ENCODE results near the gene NMUR2.

Gene NMUR2

DNA sequence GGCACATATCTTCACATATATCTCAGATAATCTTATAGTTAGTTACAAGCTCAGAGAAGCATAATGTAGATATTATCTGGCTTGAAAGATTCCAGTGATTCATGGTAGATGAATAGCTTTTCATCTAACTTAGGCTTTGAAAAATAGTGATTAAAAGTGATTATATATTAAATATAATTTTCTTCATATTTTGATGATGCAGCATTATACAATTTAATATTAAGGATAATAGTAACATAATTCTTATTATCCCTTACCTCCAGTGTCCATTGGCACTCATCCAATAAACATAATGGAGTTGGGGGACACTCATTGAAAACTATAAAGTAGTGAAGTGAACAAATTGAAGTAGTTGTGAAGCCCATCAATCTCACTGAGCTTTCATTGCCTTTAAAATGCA, 35.8 kb downstream of the NMUR2 start:
- no peak for DNase-seq (ENCODE audit: low spot score)

- DNase-seq (ENCODE audit: low spot score): no peak
Measured at GRCh38 chr5:152367554-152367953, 37.5 kb downstream of the NMUR2 start.

DNA sequence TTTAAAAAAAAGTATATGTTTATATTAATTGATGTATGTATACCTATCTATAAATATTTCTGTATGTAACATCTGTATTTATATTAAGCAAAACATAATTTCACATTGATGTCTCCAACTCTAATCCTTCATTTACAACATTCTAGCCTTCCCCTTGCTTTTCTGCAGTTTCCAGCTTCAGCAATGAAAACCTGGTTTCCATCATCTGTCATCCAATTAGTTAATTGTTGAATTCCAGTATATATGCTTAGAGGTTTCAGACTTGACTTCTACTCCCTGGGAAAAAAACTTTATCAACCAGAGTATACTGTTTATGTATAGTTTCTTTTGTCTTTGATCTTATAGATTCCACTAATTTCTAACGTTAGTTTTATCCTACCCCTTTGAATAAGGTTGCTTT, 38.4 kb downstream of the NMUR2 start:
- no peak for DNase-seq (ENCODE audit: low spot score)

DNA sequence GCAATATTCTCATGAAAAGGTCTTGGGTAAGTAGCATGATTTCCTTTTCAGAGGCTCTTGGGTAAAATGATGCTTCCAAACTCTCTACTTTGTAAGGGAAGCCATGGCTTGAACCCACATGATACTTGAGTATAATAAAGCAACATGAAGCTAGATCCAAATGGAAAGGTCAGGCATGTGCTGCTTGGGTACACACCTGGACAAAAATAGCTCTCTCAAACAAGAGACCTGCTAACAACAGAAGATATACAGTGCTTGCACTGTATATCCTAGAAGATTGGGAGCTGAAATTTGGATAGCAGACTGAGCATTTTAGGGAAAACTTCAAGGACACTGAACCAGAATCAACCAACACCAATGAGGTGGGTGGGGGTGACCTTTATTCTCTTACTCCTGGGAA, 40.2 kb downstream of the NMUR2 start:
- no peak for DNase-seq (ENCODE audit: low spot score)

DNA sequence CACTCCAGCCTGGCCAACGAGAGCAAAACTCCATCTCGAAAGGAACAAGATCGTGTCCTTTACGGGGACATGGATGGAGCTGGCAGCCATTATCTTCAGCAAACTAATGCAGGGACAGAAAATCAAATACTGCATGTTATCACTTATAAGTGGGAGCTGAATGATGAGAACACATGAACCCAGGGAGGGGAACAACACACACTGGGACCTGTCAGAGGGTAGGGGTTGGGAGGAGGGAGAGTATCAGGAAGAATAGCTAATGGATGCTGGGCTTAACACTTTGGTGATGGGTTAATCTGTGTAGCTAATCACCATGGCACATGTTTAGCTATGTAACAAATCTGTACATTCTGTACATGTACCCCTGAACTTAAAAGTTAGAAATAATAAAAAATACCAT, 40.9 kb downstream of the NMUR2 start:
- DNase-seq (ENCODE audit: low spot score): no peak

GRCh38 chr5:152358861-152359568, 46.1 kb downstream of the NMUR2 start:
- no peak for DNase-seq (ENCODE audit: low spot score)

- DNase-seq (ENCODE audit: low spot score): no peak
Measured at GRCh38 chr5:152356506-152356905, 48.6 kb downstream of the NMUR2 start.

DNA sequence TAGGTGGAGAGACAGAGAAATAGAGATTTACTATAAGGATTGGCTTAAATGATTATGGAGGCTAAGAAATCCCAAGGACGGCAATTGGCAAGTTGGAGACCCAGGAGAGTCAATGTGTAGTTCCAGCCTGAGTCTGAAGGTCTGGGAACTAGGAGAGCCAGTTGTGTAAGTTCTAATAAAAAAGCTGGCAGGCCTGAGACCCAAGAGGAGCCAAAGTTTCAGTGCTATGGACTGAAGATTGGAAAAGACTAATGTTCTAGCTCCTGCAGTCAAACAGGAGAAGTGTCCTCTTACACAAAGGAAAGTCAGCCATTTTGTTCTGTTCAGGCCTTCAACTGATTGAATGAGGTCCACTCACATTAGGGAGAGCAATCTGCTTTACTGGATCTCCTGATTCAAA, 50.0 kb downstream of the NMUR2 start:
- no peak for DNase-seq (ENCODE audit: low spot score)

- DNase-seq (ENCODE audit: low spot score): no peak
Measured at GRCh38 chr5:152353001-152353400, 52.1 kb downstream of the NMUR2 start.

DNA sequence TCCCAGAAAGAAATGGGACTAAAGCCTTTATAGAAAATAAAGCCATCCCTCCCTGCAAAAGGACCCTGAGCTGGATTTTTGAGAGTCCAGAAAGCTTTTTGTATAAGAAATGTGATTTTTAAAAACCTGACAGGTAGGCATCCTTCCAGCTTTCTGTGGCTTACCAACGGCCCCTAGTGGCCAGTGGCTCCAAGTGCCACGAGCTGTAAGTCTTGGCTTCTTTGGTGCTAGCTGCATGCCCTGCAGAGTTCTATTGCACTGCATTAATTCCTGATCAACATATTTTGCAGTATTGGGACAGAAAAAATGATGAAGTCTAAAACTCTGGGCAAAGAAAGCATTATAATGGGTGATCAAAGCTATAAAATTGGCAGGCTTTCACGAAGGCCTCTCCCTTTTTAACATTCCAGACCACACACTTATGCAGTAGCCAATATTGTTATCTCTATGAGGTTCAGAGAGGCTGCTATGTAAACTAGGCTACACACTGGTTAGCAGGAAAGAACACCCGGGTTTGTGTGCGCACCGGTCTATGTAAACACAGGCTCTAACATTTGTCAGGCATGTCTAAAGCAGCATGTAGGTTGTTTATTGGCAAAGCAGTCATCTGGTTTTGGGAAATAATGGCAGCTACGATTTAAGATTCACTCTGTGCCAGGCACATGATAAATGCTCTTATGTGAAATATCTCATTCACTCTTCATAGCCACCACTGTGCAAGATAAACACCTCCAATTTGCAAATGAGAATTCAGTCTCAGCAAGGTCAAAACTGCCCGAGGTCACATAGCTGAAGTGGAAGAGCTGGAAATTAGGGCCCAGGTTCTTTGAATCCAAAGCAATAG, 55.2 kb downstream of the NMUR2 start:
- peak; percentile 30 for DNase-seq (ENCODE audit: low spot score)

Data from activated CD4-positive, alpha-beta T cell treated with anti-CD3 and anti-CD28 coated beads, Interleukin-2, Interleukin-4, amounts not matched to agents 100 ng/mL and 50 ng/mL, durations not matched to agents 16 hours and 8 hours (primary cell).